Femur (tissue), 1 donor: ENCODE data around the gene LEFTY1.

Experiments used
- DNase-seq: peaks from one replicate; pipeline ENCODE4 v3.0.0-alpha.2; 2017

The LEFTY1 gene

GRCh38 chr1:225915538-225915991, 26.6 kb upstream of the LEFTY1 start:
- no peak for DNase-seq

GRCh38 chr1:225914947-225915346, 26.0 kb upstream of the LEFTY1 start:
- DNase-seq: no peak

GRCh38 chr1:225914391-225914790, 25.4 kb upstream of the LEFTY1 start:
- DNase-seq: no peak

GRCh38 chr1:225911191-225912130, 22.5 kb upstream of the LEFTY1 start:
- peak; percentile 72 for DNase-seq

- DNase-seq: no peak
Observed at GRCh38 chr1:225909477-225909876, 20.5 kb upstream of the LEFTY1 start.

GRCh38 chr1:225908773-225909172, 19.8 kb upstream of the LEFTY1 start:
- DNase-seq: no peak

GRCh38 chr1:225908013-225908640, 19.2 kb upstream of the LEFTY1 start:
- DNase-seq: no peak

- no peak for DNase-seq
Observed at GRCh38 chr1:225907341-225907740, 18.4 kb upstream of the LEFTY1 start.

GRCh38 chr1:225906467-225906866, 17.5 kb upstream of the LEFTY1 start:
- no peak for DNase-seq

- DNase-seq: no peak
Observed at GRCh38 chr1:225903623-225904022, 14.7 kb upstream of the LEFTY1 start.

- DNase-seq: no peak
Observed at GRCh38 chr1:225899044-225899925, 10.3 kb upstream of the LEFTY1 start.

- DNase-seq: no peak
Observed at GRCh38 chr1:225897595-225898514, 8.9 kb upstream of the LEFTY1 start.

- DNase-seq: no peak
Observed at GRCh38 chr1:225896937-225897549, 8.1 kb upstream of the LEFTY1 start.

GRCh38 chr1:225896494-225896893, 7.5 kb upstream of the LEFTY1 start:
- no peak for DNase-seq

GRCh38 chr1:225892307-225892706, 3.4 kb upstream of the LEFTY1 start:
- DNase-seq: no peak

- DNase-seq: no peak
Observed at GRCh38 chr1:225891229-225891972, 2.5 kb upstream of the LEFTY1 start.

GRCh38 chr1:225890346-225891228, 1.6 kb upstream of the LEFTY1 start:
- DNase-seq: no peak

- DNase-seq: no peak
Observed at GRCh38 chr1:225889743-225890142, 797 bp upstream of the LEFTY1 start.

GRCh38 chr1:225888289-225888897, 553 bp downstream of the LEFTY1 start:
- no peak for DNase-seq
